Stimulated activated naive CD8-positive, alpha-beta T cell treated with anti-CD3 and anti-CD28 coated beads, Interleukin-15, Interleukin-2, amounts not matched to agents 100 ng/mL and 50 ng/mL, for 24 hours (primary cell): Measurements from ENCODE around the gene COPG2.

Experiments used
- H3K27ac Mint-ChIP-seq: one replicate; pipeline ENCODE4 v1.8.0; 2021; ENCODE audit warnings: mild to moderate bottlenecking, mixed read lengths
- H3K27me3 Mint-ChIP-seq: one replicate; pipeline ENCODE4 v1.8.0; 2021; ENCODE audit warnings: mixed read lengths
- H3K36me3 Mint-ChIP-seq: one replicate; pipeline ENCODE4 v1.8.0; 2021; ENCODE audit warnings: low read depth, mixed read lengths
- H3K4me1 Mint-ChIP-seq: one replicate; pipeline ENCODE4 v1.8.0; 2021; ENCODE audit warnings: low read depth, mixed read lengths
- H3K4me3 Mint-ChIP-seq: one replicate; pipeline ENCODE4 v1.8.0; 2021; ENCODE audit warnings: mild to moderate bottlenecking, mixed read lengths
- H3K9me3 Mint-ChIP-seq: one replicate; pipeline ENCODE4 v1.8.0; 2021; ENCODE audit warnings: mixed read lengths

COPG2 gene

GRCh38 chr7:130488392-130489139, 180.0 kb downstream of the COPG2 start:
- Mint-ChIP-seq H3K4me1 (peaks cover 34% of the 10 kb centered on the region), H3K9me3 (no peaks in the 10 kb centered on the region), H3K36me3 (peaks cover 5% of the 10 kb centered on the region), H3K4me3 (no peak overlapping the region), H3K27ac (no peak overlapping the region), H3K27me3 (peaks cover 51% of the 10 kb centered on the region)

DNA sequence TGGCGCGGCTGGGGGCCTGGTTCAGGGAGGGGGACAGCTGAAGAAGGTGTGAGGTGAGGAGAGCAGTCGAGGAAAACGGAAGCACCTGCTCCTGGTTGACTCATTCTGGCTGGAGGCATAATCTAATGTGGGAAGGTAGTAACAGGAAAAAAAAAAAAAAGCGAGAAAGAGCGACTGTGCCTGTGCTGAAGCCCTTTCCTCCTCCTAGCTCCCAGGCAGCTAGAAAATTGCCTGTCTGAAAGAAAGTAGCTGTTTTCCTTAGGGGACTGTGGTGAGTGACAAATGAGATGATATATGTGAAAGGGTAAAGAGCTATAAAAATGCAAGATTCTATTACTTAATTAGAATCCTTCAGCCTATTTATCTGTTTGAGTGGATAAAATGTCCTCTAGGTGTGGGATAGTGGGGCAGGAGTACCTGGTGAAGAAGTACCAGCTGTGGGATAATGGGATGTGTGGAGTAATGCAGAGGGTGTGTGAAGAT, 181.6 kb downstream of the COPG2 start:
- Mint-ChIP-seq H3K4me1 (peaks cover 27% of the 10 kb centered on the region), H3K9me3 (no peaks in the 10 kb centered on the region), H3K27ac (no peak overlapping the region), H3K36me3 (no peaks in the 10 kb centered on the region), H3K27me3 (peaks cover 47% of the 10 kb centered on the region), H3K4me3 (peak overlapping the region; percentile 75)

DNA sequence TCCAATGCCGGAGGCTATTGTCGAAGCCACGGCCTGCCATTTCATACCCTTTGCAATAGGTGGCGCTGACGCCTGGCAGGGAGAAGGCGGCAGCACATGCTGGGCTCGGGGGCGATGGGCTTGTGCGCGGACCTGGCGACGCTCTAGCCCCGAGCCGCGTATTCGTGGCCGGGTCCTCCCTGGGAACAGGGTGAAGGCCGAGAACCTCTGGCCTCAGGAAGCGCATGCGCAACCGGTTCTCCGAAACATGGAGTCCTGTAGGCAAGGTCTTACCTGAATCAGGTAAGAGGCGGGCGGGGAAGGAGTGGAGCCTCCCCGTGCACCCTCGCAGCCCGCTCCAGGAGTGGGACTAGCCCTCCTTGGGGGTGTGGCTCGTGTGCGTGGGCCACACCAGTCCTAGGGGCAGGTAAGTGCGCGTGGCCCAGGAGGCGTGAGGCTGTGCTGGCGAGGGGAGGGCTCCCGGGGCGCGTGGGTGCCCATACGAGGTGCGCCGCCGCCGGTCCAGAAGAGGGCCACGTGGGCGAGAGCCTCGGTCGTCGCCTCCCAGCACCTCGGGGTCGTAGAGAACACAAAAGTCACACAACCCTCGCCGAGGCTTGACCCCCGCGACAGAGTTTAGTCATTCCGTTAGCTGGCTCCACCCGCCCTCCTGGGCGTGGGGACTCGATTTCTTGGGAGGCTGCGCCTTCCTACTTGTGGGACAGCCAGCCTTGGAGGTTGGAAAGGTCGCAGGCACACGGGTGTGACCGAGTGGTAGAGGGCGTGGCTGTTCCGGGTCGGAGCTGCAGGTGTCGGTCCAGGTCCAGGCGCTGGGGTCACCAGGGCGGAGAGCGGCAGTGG, 182.2 kb downstream of the COPG2 start:
- H3K27ac Mint-ChIP-seq = peak overlapping the region; percentile 65
- no peaks in the 10 kb centered on the region for H3K9me3 Mint-ChIP-seq
- H3K4me3 Mint-ChIP-seq = peak overlapping the region; percentile 77
- H3K4me1 Mint-ChIP-seq = peaks cover 27% of the 10 kb centered on the region
- no peaks in the 10 kb centered on the region for H3K36me3 Mint-ChIP-seq
- H3K27me3 Mint-ChIP-seq = peaks cover 47% of the 10 kb centered on the region

DNA sequence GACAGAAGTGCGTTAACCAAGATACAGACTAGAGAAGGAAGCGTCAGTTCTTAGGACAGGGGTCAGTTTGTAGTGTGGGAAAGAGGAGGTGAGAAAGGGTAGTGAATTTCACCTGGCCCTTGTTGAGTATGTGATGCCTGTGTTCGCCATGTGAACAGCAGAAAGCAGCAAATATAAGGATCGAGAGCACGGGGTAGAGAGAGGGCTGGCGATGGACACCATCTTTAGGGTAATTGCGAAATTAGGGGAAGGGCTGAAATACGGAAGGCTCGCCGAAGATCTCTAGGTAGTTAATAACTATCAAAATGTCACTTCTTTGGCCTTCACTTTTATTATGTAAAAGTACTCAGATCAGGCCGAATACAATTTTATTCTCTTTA, 182.8 kb downstream of the COPG2 start:
- H3K27ac Mint-ChIP-seq = no peak overlapping the region
- H3K36me3 Mint-ChIP-seq = no peaks in the 10 kb centered on the region

GRCh38 chr7:130483031-130483430, 185.5 kb downstream of the COPG2 start:
- Mint-ChIP-seq H3K9me3 (no peaks in the 10 kb centered on the region), H3K4me3 (no peak overlapping the region), H3K27me3 (peaks cover 31% of the 10 kb centered on the region), H3K36me3 (no peaks in the 10 kb centered on the region), H3K27ac (no peak overlapping the region), H3K4me1 (peaks cover 23% of the 10 kb centered on the region)

More for the DNA sequence above, 182.8 kb downstream of the COPG2 start:
- H3K9me3 Mint-ChIP-seq = no peaks in the 10 kb centered on the region
- H3K27me3 Mint-ChIP-seq = peaks cover 43% of the 10 kb centered on the region
- peaks cover 23% of the 10 kb centered on the region for H3K4me1 Mint-ChIP-seq
- H3K4me3 Mint-ChIP-seq = peak overlapping the region; percentile 77

GRCh38 chr7:130481898-130482297, 186.7 kb downstream of the COPG2 start:
- peaks cover 20% of the 10 kb centered on the region for H3K4me1 Mint-ChIP-seq
- no peak overlapping the region for H3K4me3 Mint-ChIP-seq
- peaks cover 28% of the 10 kb centered on the region for H3K27me3 Mint-ChIP-seq
- no peaks in the 10 kb centered on the region for H3K9me3 Mint-ChIP-seq
- no peak overlapping the region for H3K27ac Mint-ChIP-seq
- H3K36me3 Mint-ChIP-seq = no peaks in the 10 kb centered on the region

DNA sequence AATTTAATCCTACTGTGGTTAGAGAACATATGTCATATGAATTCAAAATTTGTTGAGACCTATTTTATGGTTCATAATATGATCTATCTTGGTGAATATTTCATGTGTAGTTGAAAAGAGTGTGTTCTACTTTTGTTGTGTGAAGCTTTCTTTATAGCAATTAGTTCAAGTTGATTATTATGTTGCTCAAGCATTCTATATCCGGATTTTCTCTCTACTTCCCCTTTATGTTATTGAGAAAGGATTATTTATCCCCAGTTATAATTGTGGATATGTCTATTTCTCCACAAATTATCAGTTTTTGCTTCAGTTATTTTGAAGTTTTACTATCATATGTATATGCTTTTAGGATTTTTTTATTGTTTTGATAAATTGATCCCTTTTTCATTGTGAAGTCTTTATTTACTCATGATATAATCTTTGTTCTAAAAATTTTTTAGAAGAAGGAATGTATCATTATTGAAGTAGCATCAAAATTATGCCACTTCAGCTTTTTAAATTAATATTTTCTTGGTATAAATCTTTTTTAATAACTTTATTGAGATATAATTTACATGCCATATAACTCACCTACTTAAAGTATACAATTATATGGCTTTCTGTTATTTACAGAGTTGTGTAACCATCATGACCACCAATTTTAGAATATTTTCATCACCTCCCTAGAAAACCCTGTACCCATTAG, 188.7 kb downstream of the COPG2 start:
- Mint-ChIP-seq H3K4me1 (peaks cover 2% of the 10 kb centered on the region), H3K27me3 (peaks cover 16% of the 10 kb centered on the region), H3K4me3 (no peak overlapping the region), H3K36me3 (no peaks in the 10 kb centered on the region), H3K27ac (no peak overlapping the region), H3K9me3 (no peaks in the 10 kb centered on the region)

- H3K9me3 Mint-ChIP-seq = no peaks in the 10 kb centered on the region
- no peak overlapping the region for H3K27ac Mint-ChIP-seq
- H3K4me3 Mint-ChIP-seq = no peak overlapping the region
- no peaks in the 10 kb centered on the region for H3K36me3 Mint-ChIP-seq
- H3K27me3 Mint-ChIP-seq = peaks cover 10% of the 10 kb centered on the region
- no peaks in the 10 kb centered on the region for H3K4me1 Mint-ChIP-seq
Observed at GRCh38 chr7:130478991-130479390, 189.6 kb downstream of the COPG2 start.

DNA sequence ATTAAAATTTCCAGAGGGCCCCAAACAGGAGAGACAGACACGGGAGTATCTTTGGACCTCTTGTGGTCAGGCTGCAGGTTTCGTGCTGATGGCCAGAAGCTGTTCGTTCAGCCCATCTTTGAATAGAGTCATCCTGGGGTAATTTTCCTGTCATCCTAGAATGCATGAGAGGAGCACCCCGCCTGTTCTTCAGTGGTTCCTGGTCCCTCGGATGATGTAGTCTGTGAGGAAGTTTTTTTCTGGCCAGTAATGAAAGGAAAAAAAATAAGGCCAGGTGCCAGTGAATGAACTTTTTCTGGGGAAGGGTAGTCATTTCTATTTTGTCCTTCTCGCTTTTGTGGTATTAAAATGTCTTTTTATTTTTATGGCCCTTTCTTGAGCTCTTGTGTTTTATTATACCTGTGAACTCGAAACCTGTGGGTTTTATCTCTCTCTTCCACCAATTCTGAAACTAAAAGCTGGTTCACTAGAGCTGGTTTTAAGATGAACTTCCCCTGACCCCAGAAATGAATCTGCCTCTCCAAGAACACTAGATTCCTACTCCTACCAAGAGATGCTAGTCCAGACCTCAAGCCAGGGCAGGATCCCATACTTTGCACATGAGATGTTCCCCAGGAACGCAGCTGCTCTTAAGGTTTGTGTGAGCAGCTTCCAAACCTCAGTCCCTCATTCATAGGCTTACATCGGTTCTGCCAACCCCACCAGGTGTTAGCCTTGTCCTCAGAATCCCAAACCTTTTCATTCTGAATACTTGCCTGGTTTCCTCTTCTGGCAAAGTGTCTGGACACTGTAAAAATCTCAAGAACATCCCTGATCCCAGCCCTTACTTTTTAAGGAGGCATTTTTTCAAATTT, 192.0 kb downstream of the COPG2 start:
- H3K27me3 Mint-ChIP-seq = no peaks in the 10 kb centered on the region
- H3K9me3 Mint-ChIP-seq = no peaks in the 10 kb centered on the region
- no peaks in the 10 kb centered on the region for H3K4me1 Mint-ChIP-seq
- H3K4me3 Mint-ChIP-seq = no peak overlapping the region
- no peak overlapping the region for H3K27ac Mint-ChIP-seq
- H3K36me3 Mint-ChIP-seq = no peaks in the 10 kb centered on the region

DNA sequence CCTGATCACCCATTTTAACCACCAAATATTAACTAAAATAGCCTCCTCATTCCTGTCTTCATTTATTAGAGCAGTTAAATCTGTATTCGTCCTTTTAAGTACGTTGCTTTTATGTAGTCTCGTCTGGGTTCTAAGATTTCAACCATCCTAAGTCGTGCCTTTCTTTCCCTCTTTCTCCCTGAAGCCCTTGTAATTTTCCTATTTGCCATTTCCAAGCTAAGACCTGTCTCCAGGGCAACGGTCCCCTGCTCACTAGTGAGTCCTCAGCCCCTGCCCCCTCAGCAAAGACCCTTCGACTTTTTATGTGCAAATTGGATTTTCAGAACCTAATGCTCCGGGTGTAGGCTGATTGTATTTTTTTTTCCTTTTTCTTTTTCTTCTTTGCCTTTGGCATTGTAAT, 192.8 kb downstream of the COPG2 start:
- no peaks in the 10 kb centered on the region for H3K4me1 Mint-ChIP-seq
- no peaks in the 10 kb centered on the region for H3K9me3 Mint-ChIP-seq
- H3K4me3 Mint-ChIP-seq = no peak overlapping the region
- H3K27ac Mint-ChIP-seq = no peak overlapping the region
- no peaks in the 10 kb centered on the region for H3K36me3 Mint-ChIP-seq
- no peaks in the 10 kb centered on the region for H3K27me3 Mint-ChIP-seq

- H3K27ac Mint-ChIP-seq = no peak overlapping the region
- peaks cover 3% of the 10 kb centered on the region for H3K27me3 Mint-ChIP-seq
- no peak overlapping the region for H3K4me3 Mint-ChIP-seq
- no peaks in the 10 kb centered on the region for H3K9me3 Mint-ChIP-seq
- H3K4me1 Mint-ChIP-seq = no peaks in the 10 kb centered on the region
- no peaks in the 10 kb centered on the region for H3K36me3 Mint-ChIP-seq
Observed at GRCh38 chr7:130473876-130474275, 194.7 kb downstream of the COPG2 start.

DNA sequence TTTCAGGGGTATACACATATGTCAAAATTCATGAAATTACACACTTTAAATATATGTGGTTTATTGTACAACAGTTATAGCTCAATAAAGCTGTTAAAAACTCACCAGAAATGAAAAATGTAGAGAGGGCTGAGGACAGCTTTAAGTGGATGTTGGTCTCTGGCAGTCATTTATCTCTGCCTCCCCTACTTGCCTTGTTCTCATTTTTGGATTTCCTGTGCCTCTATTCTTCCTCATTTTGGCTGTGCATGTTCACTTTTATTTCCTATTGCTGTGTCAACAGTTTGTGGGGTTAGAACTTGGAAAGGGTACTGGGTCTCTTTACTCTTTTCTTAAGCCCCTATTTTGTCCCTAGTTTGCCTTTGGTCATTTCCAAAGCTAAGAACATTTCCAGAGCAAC, 195.3 kb downstream of the COPG2 start:
- Mint-ChIP-seq H3K27me3 (peaks cover 3% of the 10 kb centered on the region), H3K9me3 (no peaks in the 10 kb centered on the region), H3K4me3 (no peak overlapping the region), H3K4me1 (no peaks in the 10 kb centered on the region), H3K27ac (no peak overlapping the region), H3K36me3 (no peaks in the 10 kb centered on the region)

DNA sequence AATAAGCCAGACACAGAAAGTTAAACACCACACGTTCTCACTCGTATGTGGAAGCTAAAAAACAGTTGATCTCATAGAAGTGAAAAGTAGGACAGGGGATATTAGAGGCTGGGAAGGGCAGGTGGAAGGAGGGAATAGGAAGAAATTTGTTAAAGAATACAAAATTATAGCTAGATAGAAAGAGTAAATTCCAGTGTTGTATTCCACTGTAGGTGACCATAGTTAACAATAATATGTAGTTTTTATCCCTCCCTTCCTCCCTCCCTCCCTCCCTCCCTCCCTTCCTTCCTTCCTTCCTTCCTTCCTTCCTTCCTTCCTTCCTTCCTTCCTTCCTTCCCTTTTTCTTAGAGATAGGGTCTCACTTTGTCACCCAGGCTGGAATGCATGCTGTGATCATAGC, 196.6 kb downstream of the COPG2 start:
- Mint-ChIP-seq H3K36me3 (no peaks in the 10 kb centered on the region), H3K4me1 (no peaks in the 10 kb centered on the region), H3K27ac (no peak overlapping the region), H3K4me3 (no peak overlapping the region), H3K27me3 (peaks cover 3% of the 10 kb centered on the region), H3K9me3 (no peaks in the 10 kb centered on the region)

- H3K9me3 Mint-ChIP-seq = no peaks in the 10 kb centered on the region
- H3K4me3 Mint-ChIP-seq = no peak overlapping the region
- H3K36me3 Mint-ChIP-seq = no peaks in the 10 kb centered on the region
- H3K27ac Mint-ChIP-seq = no peak overlapping the region
- peaks cover 3% of the 10 kb centered on the region for H3K27me3 Mint-ChIP-seq
- H3K4me1 Mint-ChIP-seq = peaks cover 4% of the 10 kb centered on the region
Observed at GRCh38 chr7:130468612-130469011, 199.9 kb downstream of the COPG2 start.
